Measurements from ENCODE around the gene PANX2.

Gene PANX2

DNA sequence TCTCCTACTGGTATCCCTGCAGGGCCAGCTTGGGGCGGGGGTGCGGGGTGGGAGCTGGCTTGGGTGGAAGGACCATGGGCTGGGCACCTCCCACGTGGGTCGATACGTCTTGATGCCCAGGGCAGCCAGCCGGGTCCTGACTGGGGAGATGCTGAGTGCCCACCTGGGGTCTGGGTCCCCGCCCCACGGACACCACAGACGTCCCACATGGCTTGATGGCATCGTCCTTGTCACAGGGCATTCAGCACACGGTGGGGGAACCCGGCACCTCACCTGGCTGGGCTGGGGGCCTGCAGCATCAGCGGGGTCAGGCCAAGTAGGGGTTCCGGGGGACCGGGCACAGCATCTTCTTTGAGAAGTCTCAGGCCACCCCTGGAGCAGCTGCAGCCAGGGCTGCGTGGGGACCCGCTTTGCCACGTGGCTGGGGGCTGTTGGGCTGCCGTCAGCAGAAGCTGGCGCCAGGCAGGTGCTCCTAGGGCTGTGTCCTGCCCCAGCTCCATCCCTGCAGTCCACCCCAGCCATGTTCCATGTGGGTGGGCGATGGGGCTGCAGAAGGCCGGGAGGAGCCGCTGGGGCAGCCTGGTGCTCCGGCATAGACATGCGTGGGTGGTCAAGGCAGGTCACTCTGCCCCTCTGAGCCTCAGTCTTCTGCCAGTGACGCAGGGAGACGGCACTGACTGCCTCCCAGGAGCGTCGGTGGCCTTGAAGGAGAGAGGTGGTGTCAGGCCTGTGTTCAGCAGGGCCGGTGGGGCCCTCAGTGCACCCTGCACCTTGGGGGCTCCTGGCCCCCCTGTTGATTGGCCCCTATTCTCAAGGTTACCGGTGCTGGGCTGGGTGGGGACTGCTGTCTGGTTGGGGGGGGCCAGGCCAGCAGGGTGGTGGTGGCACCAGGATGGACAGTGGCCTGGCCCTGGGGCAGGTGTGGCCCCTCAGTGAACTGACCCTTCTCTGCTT is 38.7 kb downstream of the PANX2 start:
- in situ Hi-C loops (cut with HindIII; ENCODE audit: low sequenced_read_pairs) = no loop called here
- no peak overlapping the region for H3K4me3 ChIP-seq (ENCODE audit: low read depth, low read length)
- DNase-seq (ENCODE audit: low read depth) = no peak
- TF ChIP-seq, protein P1, sequence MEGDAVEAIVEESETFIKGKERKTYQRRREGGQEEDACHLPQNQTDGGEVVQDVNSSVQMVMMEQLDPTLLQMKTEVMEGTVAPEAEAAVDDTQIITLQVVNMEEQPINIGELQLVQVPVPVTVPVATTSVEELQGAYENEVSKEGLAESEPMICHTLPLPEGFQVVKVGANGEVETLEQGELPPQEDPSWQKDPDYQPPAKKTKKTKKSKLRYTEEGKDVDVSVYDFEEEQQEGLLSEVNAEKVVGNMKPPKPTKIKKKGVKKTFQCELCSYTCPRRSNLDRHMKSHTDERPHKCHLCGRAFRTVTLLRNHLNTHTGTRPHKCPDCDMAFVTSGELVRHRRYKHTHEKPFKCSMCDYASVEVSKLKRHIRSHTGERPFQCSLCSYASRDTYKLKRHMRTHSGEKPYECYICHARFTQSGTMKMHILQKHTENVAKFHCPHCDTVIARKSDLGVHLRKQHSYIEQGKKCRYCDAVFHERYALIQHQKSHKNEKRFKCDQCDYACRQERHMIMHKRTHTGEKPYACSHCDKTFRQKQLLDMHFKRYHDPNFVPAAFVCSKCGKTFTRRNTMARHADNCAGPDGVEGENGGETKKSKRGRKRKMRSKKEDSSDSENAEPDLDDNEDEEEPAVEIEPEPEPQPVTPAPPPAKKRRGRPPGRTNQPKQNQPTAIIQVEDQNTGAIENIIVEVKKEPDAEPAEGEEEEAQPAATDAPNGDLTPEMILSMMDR (IDR thresholded peaks at IDR 0.05; ENCODE audit: low read depth, low read length, missing control alignments) = no peak

DNA sequence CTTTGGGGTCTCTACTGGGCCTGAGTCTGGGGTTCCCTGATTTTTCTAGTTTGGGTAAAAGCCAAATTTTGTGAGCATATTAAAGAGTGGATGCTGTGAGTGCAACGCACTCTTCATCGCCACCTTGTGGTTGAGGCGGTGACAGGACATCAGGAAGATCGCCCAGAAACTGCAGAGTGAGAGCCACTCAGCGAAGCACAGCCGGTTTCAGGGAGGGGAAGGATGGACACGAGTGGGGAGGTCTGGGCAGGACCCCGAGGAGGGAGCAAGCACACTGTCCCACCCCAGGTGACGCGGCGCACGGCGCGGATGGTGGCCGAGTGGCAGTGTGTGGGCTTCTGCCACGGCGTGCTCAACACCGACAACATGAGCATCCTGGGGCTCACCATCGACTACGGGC is 39.4 kb downstream of the PANX2 start:
- TF ChIP-seq, protein P1 (IDR thresholded peaks at IDR 0.05; ENCODE audit: low read depth, low read length, missing control alignments) = peak; percentile 94
- H3K4me3 ChIP-seq (ENCODE audit: low read depth, low read length) = no peak overlapping the region
- in situ Hi-C loops (cut with HindIII; ENCODE audit: low sequenced_read_pairs) = no loop called here
- DNase-seq (ENCODE audit: low read depth) = peak; percentile 45

DNA sequence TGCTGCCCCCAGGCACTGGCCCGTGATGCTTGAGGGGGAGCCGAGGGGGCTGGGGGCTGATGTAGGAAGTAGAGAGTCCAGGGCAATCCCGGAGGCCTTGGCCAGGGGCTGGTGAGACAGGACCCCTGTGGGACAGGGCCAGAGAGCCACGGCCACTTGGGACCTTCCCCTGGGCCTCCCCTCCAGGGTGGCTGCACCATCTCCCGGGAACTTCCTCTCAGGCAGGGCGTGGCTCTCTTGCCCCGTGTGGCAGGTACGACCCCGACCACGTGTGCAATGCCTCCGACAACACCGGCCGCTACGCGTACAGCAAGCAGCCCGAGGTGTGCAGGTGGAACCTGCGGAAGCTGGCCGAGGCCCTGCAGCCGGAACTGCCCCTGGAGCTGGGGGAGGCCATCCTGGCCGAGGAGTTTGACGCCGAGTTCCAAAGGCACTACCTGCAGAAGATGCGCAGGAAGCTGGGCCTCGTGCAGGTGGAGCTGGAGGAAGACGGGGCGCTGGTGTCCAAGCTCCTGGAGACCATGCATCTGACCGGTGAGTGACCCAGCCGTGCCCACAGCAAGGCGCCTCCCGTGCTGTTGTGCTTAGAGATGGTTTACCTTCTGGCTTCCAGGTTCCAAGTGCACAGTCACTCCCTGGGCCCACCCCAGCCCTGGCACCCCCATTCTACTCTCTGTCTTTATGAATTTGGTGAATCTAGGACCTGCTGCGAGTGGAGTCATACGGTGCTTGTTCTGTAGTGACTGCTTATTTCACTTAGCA is 40.0 kb downstream of the PANX2 start:
- H3K4me3 ChIP-seq (ENCODE audit: low read depth, low read length) = no peak overlapping the region
- DNase-seq (ENCODE audit: low read depth) = no peak
- TF ChIP-seq, protein P1 (IDR thresholded peaks at IDR 0.05; ENCODE audit: low read depth, low read length, missing control alignments) = no peak
- in situ Hi-C loops (cut with HindIII; ENCODE audit: low sequenced_read_pairs) = no loop called here

DNA sequence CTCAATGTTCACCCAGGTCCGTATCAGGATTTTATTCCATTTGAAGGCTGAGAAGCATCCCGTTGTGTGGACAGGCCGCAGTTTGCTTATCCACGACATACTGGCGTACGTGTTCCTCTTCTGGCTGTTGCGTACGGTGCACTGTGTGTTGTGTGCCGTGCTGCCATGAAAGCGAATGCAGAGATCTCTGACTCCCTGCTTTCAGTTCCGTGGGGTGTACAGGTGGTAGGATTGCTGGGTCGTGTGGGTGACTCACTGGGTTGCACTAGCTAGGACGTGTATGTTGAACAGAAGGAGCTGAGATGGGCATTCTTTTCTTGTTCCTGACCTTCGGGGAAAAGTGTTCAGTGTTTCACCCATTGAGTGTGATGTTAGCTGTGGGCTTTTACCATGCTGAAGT is 40.6 kb downstream of the PANX2 start:
- no peak overlapping the region for H3K4me3 ChIP-seq (ENCODE audit: low read depth, low read length)
- TF ChIP-seq, protein P1 (IDR thresholded peaks at IDR 0.05; ENCODE audit: low read depth, low read length, missing control alignments) = no peak
- in situ Hi-C loops (cut with HindIII; ENCODE audit: low sequenced_read_pairs) = no loop called here
- no peak for DNase-seq (ENCODE audit: low read depth)

DNA sequence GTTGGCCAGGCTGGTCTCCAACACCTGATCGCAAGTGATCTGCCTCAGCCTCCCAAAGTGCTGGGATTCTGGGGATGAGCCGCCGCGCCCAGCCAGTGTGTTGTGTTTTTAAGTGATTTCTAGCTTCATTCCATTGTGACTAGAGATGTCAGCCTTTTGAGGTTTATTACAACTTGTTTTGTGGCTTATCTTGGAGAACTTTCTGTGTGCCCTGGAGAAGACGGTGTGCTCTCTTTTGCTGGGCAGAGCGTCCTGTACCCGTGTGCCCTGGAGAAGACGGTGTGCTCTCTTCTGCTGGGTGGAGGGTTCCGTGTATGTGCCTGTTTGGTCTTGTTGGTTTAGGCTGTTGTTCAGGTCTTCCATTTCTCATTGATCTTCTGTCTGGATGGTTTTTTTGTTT is 42.7 kb downstream of the PANX2 start:
- TF ChIP-seq, protein P1 (IDR thresholded peaks at IDR 0.05; ENCODE audit: low read depth, low read length, missing control alignments) = no peak
- DNase-seq (ENCODE audit: low read depth) = no peak
- in situ Hi-C loops (cut with HindIII; ENCODE audit: low sequenced_read_pairs) = no loop called here
- no peak overlapping the region for H3K4me3 ChIP-seq (ENCODE audit: low read depth, low read length)

DNA sequence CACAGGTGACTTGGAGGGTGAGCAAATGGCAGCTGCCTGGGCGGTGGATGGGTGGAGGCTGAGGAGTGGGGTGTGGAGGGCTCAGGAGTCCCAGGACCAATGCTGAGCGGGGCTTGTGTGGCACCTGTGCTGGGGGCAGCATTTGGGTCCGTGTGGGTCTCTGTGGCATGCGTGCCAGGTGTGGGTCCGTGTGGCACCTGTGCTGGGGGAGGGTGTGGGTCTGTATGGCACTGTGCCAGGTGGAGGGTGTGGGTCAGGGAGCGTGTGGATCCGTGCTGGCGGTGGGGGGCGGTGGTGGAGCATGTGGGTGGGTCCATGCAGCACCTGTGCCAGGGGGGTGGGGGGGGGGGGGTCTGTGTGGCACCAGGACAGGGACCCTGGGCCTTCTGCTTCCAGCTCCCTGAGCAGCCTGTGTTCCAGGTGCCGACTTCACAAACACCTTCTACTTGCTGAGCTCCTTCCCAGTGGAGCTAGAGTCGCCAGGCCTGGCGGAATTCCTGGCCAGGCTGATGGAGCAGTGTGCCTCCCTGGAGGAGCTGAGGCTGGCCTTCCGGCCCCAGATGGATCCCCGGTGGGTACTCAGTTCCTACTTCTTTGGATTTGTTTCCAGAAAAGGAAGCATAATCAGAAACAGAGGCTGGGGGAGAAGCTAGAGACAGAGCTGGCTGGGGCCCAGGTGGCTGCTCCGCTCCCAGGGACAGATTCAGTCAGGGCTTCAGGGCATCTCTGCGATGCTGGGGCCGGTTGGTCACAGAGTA is 44.9 kb downstream of the PANX2 start:
- in situ Hi-C loops (cut with HindIII; ENCODE audit: low sequenced_read_pairs) = no loop called here
- H3K4me3 ChIP-seq (ENCODE audit: low read depth, low read length) = no peak overlapping the region
- TF ChIP-seq, protein P1 (IDR thresholded peaks at IDR 0.05; ENCODE audit: low read depth, low read length, missing control alignments) = no peak
- no peak for DNase-seq (ENCODE audit: low read depth)

Data from astrocyte of the cerebellum (primary cell).